BJ (cell line): ENCODE data around the gene AGAP1. TPM values are rescaled to one million over a fixed set of nuclear protein-coding genes. Genes with fewer than 3 reads are reported as not detected.

ENCODE experiments used
- CTCF ChIA-PET: fragments of 350-600 bp; formaldehyde crosslinking; extraction: SDS; loops from one replicate; lab custom pipeline; 2021; ENCODE audit warnings: antibody characterized with exemption, inconsistent platforms; lab: Yijun Ruan, JAX
- POLR2A ChIA-PET: fragments of 300-600 bp; sonication (Branson Sonifier 250); formaldehyde crosslinking; extraction: SDS; loops from one replicate; lab custom pipeline; 2021; ENCODE audit warnings: antibody characterized with exemption; lab: Charles Lee
- DNase-seq: peaks from one replicate; pipeline ENCODE4 v3.0.0-alpha.2; 2011; ENCODE audit warnings: low read depth
- H3K27me3 ChIP-seq: 2 replicates; pipeline ENCODE4 v1.6.0; 2011; ENCODE audit warnings: low read length; ENCODE audit not compliant: control insufficient read depth, insufficient read depth
- H3K36me3 ChIP-seq: 2 replicates; pipeline ENCODE4 v1.5.1; 2011; ENCODE audit warnings: low read length; ENCODE audit not compliant: control insufficient read depth, insufficient read depth
- H3K4me3 ChIP-seq: 2 replicates; pipeline ENCODE4 v1.5.1; 2011; ENCODE audit warnings: low read depth, mild to moderate bottlenecking, control low read depth, low read length
- polyA plus RNA-seq: library from polyadenylated mRNA; depleted of rRNA; stranded (reverse); fragments of >200 nt; gene quantifications from 2 replicates; pipeline ENCODE4 v1.2.3, GENCODE V29; 2011
- TF ChIP-seq, protein P1 (sequence below): IDR thresholded peaks from 2 replicates; pipeline ENCODE4 v1.5.1; 2011; ENCODE audit warnings: low read depth, mild to moderate bottlenecking, control low read depth, inconsistent platforms, low read length, moderate library complexity; ENCODE audit not compliant: insufficient read depth

Gene AGAP1
- polyA plus RNA-seq, 1 experiment, result 14.9 TPM

DNA sequence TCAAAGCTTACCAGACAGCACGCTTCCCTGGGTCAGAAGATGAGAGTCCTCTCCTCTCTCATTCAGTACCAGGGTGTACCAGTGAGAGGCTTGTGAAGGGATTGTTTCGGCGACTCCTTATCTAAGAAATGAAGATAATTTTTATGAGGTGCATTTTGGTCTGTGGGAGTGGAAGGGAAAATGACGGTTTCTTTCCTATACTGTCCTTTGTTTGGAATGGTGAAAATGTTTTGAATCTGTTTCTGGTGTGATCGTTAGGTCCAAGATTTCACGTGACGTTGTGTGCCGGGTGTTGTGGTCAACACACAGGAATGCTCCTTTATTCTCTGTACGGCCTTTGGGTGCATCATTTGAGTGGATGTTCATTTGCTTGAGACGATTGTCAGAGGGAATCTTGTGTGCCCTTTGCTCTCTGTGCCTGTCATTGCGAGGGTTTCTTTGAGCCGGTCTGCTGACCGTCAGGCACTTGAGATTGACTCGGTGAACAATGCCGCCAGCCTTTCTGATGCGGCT, 183.5 kb downstream of the AGAP1 start:
- TF ChIP-seq, protein P1, sequence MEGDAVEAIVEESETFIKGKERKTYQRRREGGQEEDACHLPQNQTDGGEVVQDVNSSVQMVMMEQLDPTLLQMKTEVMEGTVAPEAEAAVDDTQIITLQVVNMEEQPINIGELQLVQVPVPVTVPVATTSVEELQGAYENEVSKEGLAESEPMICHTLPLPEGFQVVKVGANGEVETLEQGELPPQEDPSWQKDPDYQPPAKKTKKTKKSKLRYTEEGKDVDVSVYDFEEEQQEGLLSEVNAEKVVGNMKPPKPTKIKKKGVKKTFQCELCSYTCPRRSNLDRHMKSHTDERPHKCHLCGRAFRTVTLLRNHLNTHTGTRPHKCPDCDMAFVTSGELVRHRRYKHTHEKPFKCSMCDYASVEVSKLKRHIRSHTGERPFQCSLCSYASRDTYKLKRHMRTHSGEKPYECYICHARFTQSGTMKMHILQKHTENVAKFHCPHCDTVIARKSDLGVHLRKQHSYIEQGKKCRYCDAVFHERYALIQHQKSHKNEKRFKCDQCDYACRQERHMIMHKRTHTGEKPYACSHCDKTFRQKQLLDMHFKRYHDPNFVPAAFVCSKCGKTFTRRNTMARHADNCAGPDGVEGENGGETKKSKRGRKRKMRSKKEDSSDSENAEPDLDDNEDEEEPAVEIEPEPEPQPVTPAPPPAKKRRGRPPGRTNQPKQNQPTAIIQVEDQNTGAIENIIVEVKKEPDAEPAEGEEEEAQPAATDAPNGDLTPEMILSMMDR, result no peak
- CTCF ChIA-PET, result interaction anchor here (1.2 kb wide), 1 partner anchor 541 kb away, joined by 3 read pairs; no protein-coding TSS in a partner anchor
- POLR2A ChIA-PET, result interaction anchor here (0.6 kb wide), 1 partner anchor 62 kb away, joined by 9 read pairs; no protein-coding TSS in a partner anchor
- Histone ChIP-seq H3K27me3 (no peaks in the 10 kb centered on the region), H3K4me3 (no peak overlapping the region), H3K36me3 (no peaks in the 10 kb centered on the region)
- no peak for DNase-seq

DNA sequence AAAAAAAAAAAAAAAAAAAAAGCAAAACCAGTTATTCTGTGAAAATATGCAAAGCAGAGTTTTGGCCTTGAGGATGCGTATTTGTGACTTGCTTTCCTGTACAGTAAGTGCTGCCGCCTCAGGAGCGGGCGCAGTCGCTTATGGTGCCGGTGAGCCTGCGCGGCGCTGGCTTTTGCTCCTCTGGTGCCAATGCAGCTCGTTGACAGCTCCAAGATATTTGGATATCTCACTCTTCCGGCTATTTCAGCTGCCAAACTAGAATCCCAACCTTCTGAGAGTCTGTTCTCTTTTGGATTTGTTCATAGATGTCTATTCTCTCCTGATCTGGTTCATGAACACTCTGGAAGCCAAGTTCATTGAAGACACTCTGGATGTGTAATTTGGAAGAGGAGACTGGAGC, 184.1 kb downstream of the AGAP1 start:
- POLR2A ChIA-PET, result interaction anchor here (0.6 kb wide), 1 partner anchor 63 kb away, joined by 9 read pairs; no protein-coding TSS in a partner anchor
- Histone ChIP-seq H3K36me3 (no peaks in the 10 kb centered on the region), H3K27me3 (no peaks in the 10 kb centered on the region), H3K4me3 (no peak overlapping the region)
- no peak for DNase-seq
- CTCF ChIA-PET, result interaction anchor here (1.2 to 2.0 kb wide), 2 partner anchors 68 to 542 kb away, joined by 3 to 6 read pairs; no protein-coding TSS in a partner anchor
- TF ChIP-seq, protein P1, result no peak

DNA sequence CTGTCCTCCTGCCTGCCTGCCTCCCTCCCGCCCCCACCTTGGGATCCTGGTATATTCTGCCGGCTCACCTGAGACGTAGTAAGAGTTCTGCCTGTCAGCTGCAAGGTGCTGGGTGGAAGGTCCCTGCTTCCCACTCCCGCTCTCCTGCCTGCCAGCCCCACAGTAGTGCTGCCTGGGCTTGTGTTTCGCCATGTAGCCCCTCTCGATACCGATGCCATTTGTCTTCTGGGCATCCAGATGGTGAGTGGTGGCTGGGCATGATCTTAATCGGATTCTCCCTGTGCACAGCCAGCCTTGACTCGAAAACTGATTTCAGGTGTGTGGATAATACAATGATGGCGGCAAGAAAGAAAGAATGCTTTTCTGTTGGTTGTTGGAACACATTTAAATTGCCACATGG, 184.9 kb downstream of the AGAP1 start:
- TF ChIP-seq, protein P1, result no peak
- Histone ChIP-seq H3K36me3 (no peaks in the 10 kb centered on the region), H3K27me3 (no peaks in the 10 kb centered on the region), H3K4me3 (no peak overlapping the region)
- ChIA-PET POLR2A (no interaction called here), CTCF (interaction anchor here (2.0 kb wide), 1 partner anchor 68 kb away, joined by 6 read pairs; no protein-coding TSS in a partner anchor)
- DNase-seq, result no peak

DNA sequence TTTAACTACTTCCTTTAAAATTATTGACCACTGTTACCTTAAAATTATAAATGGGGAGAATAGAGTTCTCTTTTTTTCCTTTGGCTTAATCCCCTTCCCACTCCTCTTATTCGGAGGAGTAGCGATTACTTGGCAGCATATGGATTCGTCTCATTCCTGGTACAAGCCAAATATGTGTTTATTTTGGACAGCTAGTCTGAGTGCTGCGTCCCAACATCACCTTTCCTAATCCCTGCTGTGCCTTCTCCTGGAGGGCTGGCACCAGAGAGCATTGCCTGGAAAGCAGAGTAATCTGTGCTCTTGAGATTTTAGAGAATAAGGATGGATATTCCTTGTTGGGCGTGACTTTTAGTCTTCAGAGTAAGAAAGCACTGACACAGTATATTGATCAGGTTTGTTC, 185.6 kb downstream of the AGAP1 start:
- TF ChIP-seq, protein P1, result no peak
- no peak for DNase-seq
- CTCF ChIA-PET, result interaction anchor here (1.0 to 2.0 kb wide), 2 partner anchors 8 to 67 kb away, joined by 3 to 6 read pairs; no protein-coding TSS in a partner anchor
- no peaks in the 10 kb centered on the region for H3K27me3 ChIP-seq
- H3K4me3 ChIP-seq, result no peak overlapping the region
- POLR2A ChIA-PET, result no interaction called here
- no peaks in the 10 kb centered on the region for H3K36me3 ChIP-seq

DNA sequence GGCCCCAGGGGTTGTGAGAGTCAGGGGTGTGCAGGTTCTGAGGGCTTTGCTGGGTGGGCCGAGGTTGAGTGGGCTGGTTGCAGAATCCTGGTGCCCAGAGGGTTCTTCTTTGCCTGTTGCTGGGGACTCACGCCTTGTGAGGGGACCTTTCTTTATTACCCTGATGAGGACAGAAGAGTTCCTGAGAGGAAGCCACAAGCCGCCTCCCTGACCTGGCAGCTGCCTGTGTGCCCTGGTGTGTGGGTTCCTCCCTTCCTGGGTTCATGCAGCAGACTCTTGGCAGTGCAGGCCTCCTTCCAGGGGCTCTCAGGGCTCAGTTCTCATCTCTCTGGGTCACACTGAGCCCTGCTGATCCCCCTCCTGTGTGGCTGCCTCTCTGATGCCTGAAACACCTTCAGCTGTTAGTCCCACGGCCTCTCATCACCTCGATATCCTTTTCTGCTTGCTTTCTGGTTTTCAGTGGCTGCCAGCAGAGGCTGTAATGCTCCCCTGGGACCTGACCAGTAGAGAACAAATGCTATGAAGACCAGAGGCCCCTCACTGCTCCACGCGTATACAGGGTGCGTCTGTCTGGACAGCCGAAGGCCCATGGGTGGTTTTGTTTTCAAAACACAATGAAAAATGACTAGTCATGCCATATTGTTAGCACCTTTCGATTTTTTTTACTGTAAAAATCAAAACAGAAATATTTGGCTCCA, 191.3 kb downstream of the AGAP1 start:
- CTCF ChIA-PET, result interaction anchor here (0.8 to 2.3 kb wide), 3 partner anchors 9 to 10 kb away, joined by 3 to 9 read pairs (median 6); no protein-coding TSS in a partner anchor
- Histone ChIP-seq H3K27me3 (no peaks in the 10 kb centered on the region), H3K36me3 (no peaks in the 10 kb centered on the region), H3K4me3 (no peak overlapping the region)
- POLR2A ChIA-PET, result no interaction called here
- DNase-seq, result no peak
- TF ChIP-seq, protein P1, result no peak
